ENCODE results near the gene NINJ1.

NINJ1 gene

DNA sequence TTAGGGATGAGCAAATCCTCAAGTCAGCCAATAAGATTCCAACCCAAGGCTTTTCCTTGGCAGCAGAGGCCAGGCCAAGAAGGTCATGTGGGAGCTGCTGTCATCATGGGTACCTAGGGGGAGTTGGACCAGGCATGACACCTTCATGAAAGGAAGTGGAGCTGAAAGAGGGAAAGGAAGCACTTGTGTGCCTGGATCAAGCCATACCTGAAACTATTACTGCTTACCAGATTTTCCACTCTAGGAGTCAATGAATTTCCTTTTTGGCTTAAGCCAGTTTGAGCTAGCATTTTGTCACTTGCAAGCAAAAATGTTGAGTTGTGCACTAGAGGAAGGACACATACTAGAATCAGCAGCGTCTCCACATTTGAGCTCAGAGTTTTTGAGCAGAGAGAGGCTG, 35.4 kb upstream of the NINJ1 start:
- no peak for DNase-seq (ENCODE audit: low read depth)
- no peak overlapping the region for H3K4me3 ChIP-seq (ENCODE audit: low read length)
- no peak for TF ChIP-seq CTCF (IDR thresholded peaks at IDR 0.05; ENCODE audit: insufficient read depth, low read depth, low read length, missing control alignments)

GRCh38 chr9:93168581-93168980, 34.5 kb upstream of the NINJ1 start:
- no peak for DNase-seq (ENCODE audit: low read depth)
- no peak overlapping the region for H3K4me3 ChIP-seq (ENCODE audit: low read length)
- TF ChIP-seq CTCF (IDR thresholded peaks at IDR 0.05; ENCODE audit: insufficient read depth, low read depth, low read length, missing control alignments) = no peak

- TF ChIP-seq CTCF (IDR thresholded peaks at IDR 0.05; ENCODE audit: insufficient read depth, low read depth, low read length, missing control alignments) = no peak
- no peak for DNase-seq (ENCODE audit: low read depth)
- no peak overlapping the region for H3K4me3 ChIP-seq (ENCODE audit: low read length)
These were observed 33.8 kb upstream of the NINJ1 start for GRCh38 chr9:93167838-93168237.

- DNase-seq (ENCODE audit: low read depth) = no peak
- H3K4me3 ChIP-seq (ENCODE audit: low read length) = no peak overlapping the region
- no peak for TF ChIP-seq CTCF (IDR thresholded peaks at IDR 0.05; ENCODE audit: insufficient read depth, low read depth, low read length, missing control alignments)
These were observed 33.1 kb upstream of the NINJ1 start for GRCh38 chr9:93167185-93167584.

DNA sequence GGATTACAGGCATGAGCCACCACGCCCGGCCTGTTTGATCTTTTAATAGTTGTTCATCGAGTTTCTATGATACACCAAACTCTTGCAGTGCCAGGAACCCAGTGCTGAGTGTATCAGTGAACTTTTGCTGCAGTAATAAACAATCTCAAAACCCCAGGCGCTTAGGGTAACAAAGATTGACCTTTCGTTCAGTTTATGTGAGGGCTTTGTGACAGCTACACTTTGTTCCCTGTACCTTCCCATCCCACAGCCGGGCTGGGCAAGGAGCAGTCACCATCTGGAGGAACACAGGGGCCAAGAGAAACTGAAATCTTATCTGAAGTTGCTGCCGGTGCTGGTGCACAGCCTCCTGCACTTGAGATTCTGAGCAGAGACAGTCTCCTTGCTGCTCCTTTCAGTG, 32.6 kb upstream of the NINJ1 start:
- no peak for DNase-seq (ENCODE audit: low read depth)
- H3K4me3 ChIP-seq (ENCODE audit: low read length) = no peak overlapping the region
- no peak for TF ChIP-seq CTCF (IDR thresholded peaks at IDR 0.05; ENCODE audit: insufficient read depth, low read depth, low read length, missing control alignments)

DNA sequence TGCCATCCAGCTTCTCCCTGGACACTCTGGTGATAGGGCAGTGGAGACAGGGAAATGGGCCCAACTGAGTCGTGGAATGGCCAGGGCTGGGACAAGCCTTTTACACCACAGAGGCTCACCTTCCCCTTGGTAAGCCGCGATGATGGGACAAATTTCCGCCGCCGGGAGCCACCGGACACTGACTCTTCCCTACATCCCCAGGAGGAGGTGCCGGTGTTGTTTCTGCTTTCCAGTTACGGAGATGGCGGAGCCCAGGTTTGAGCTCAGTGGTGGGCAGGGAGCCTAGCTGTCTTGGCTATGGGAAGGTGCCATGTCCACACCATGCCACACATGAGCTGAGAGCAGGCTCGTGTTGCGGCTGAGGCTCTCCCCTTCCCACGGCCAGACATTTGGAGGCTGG, 30.0 kb upstream of the NINJ1 start:
- no peak for TF ChIP-seq CTCF (IDR thresholded peaks at IDR 0.05; ENCODE audit: insufficient read depth, low read depth, low read length, missing control alignments)
- no peak for DNase-seq (ENCODE audit: low read depth)
- H3K4me3 ChIP-seq (ENCODE audit: low read length) = no peak overlapping the region

- no peak for DNase-seq (ENCODE audit: low read depth)
- H3K4me3 ChIP-seq (ENCODE audit: low read length) = no peak overlapping the region
- no peak for TF ChIP-seq CTCF (IDR thresholded peaks at IDR 0.05; ENCODE audit: insufficient read depth, low read depth, low read length, missing control alignments)
These were observed 27.9 kb upstream of the NINJ1 start for GRCh38 chr9:93161786-93162562.
